T47D (cell line): Measurements from ENCODE around the gene DDR1.
A peak's percentile ranks its signal among the peaks of the same experiment; 100 is the strongest.

Experiments
- DNase-seq, 2 experiments: peaks; one replicate each; pipeline versions ENCODE4 v3.0.0 to v3.0.0-alpha.2; 2011 to 2012; ENCODE audit warnings: low read depth in 1 of 2, low spot score in 1 of 2
- JUND ChIP-seq: IDR thresholded peaks from 2 replicates; pipeline ENCODE4 v1.6.1; 2012; ENCODE audit warnings: low read depth
- in situ Hi-C: cut with HindIII; loops from 2 replicates; pipeline ENCODE4 v1.10.0; 2016; ENCODE audit warnings: low sequenced_read_pairs, low pct_unique_long_range_greater_than_20kb

The DDR1 gene

GRCh38 chr6:30879684-30880427 is 4.5 kb upstream of the DDR1 start:
- no peak for DNase-seq
- in situ Hi-C loops: no loop called here
- no peak for TF ChIP-seq JUND

GRCh38 chr6:30880698-30881252 is 3.5 kb upstream of the DDR1 start:
- no peak for DNase-seq
- TF ChIP-seq JUND: no peak
- in situ Hi-C loops: no loop called here

GRCh38 chr6:30881392-30882203 is 2.7 kb upstream of the DDR1 start:
- in situ Hi-C loops: no loop called here
- DNase-seq: no peak
- no peak for TF ChIP-seq JUND

- no peak for DNase-seq
- TF ChIP-seq JUND: no peak
- in situ Hi-C loops: no loop called here
Observed at GRCh38 chr6:30882204-30882758, 2.0 kb upstream of the DDR1 start.

GRCh38 chr6:30882759-30883684 is 1.3 kb upstream of the DDR1 start:
- peak; percentile 90 to 92 for DNase-seq
- in situ Hi-C loops: no loop called here
- TF ChIP-seq JUND: no peak

- DNase-seq: peak; percentile 51 to 76
- in situ Hi-C loops: no loop called here
- no peak for TF ChIP-seq JUND
Observed at GRCh38 chr6:30884521-30885480, 482 bp downstream of the DDR1 start.

GRCh38 chr6:30885481-30885998 is 1.2 kb downstream of the DDR1 start:
- peak; percentile 63 to 92 for DNase-seq
- in situ Hi-C loops: no loop called here
- TF ChIP-seq JUND: no peak

- in situ Hi-C loops: no loop called here
- peak; percentile 73 to 76 for DNase-seq
Observed at GRCh38 chr6:30885999-30886896, 1.9 kb downstream of the DDR1 start.

GRCh38 chr6:30886897-30887255 is 2.6 kb downstream of the DDR1 start:
- TF ChIP-seq JUND: no peak
- in situ Hi-C loops: no loop called here
- no peak for DNase-seq

More at GRCh38 chr6:30885999-30886896, 1.9 kb downstream of the DDR1 start:
- no peak for TF ChIP-seq JUND
